Inflammatory macrophage treated with lipopolysaccharide for 4 hours (primary cell): ENCODE results near the gene PPP1R3G.

ENCODE experiments used
- DNase-seq: peaks from one replicate; pipeline ENCODE4 v3.0.0-alpha.2; 2020

The PPP1R3G gene

GRCh38 chr6:5073992-5074391, 11.1 kb upstream of the PPP1R3G start:
- DNase-seq: no peak

DNA sequence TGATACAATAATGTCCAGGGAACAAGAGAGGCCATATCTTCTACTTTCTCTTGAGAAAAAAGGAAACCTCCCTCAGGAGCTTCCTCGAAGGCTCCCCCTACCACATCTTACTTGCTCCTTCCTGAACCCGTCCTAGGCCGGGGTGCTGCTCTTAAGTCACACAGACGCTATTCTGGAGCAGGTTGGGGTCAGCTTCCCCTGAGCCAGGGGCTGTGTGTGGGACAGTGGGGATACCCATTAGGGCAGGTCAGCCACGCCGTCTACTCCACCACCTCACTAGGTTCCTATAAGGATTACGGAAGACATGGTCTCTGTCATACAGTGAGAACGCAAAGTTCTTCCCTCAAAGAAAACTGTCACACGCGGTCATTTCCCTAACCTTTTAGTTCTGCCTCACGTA, 8.2 kb upstream of the PPP1R3G start:
- no peak for DNase-seq

GRCh38 chr6:5078121-5078669, 6.9 kb upstream of the PPP1R3G start:
- no peak for DNase-seq

DNA sequence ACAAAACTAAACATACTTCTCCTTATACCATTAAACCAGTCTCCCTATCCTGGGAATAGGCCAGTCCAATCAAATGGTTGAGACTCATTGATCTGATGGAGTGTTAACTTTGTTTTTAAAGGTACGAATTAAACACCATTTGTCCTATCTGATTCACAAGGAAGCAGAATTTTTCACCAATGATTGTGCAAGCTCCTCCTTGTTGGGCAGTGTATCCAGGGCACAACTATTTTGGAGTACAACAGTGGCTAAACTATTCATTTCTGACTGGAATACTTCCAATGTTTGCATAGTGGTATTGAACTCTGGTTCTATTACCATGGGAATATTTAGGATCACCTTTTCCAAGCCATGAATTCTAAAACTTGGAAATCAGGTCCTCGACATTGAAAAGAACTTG, 5.4 kb upstream of the PPP1R3G start:
- DNase-seq: no peak

- no peak for DNase-seq
Measured at GRCh38 chr6:5080574-5080973, 4.6 kb upstream of the PPP1R3G start.

- DNase-seq: no peak
Measured at GRCh38 chr6:5081182-5081581, 4.0 kb upstream of the PPP1R3G start.

DNA sequence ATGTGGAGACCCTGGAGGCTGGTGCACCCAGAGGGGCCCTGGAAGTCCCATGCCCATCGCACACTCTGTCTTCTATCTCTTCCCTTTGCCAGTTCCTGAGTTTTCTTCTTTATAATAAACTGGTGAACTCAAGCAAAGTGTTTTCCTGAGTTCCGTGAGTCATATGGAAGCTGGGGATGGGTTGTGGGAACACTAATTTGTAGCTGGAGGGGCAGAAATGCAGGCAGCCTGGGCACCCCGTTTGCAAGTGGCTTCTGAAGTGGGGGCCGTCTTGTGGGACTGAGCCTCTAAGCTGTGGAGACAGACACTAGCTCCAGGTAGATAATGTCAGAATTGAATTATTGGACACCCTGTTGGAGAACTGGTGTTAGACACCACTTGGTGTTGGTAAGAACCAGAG, 3.2 kb upstream of the PPP1R3G start:
- no peak for DNase-seq

GRCh38 chr6:5082487-5083306, 2.4 kb upstream of the PPP1R3G start:
- peak; percentile 87 for DNase-seq

DNA sequence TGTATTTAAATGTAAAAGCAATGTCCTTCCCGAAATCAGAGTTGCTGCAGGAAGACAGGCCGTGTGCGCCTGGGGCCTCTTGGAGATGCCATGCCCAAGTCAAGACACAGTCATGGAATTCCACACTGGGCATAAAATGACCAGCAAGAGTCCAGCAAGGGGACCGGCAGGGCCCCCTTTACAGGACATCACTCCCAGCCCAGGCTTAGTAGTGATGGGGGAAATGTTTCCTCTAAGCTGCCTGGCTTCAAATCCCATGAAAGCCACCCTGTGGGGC, 1.9 kb upstream of the PPP1R3G start:
- no peak for DNase-seq

DNA sequence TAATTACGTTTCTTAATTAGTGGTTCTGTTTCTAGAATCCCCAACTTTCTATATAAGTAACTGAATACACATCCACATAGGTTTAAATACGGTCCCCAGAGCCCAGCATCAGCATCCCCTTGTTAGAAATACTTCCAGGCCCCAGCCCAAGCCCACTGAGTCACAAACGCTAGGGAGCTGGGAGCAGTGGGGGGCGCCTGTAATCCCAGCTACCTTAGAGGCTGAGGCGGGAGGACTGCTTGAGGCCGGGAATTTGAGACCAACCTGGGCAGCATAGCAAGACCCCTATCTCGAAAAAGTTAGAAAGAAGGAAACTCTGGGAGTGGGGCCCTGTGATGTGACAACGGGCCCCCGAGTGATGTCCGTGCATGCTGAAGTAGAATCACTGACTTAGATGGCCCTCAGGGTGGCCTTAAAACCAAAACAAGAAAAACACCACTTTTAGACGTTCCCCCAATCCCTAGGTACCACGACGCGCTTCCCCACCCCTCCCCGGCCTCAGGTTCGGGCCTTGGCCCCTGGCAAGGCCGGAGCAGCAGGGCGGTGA, 1.3 kb upstream of the PPP1R3G start:
- DNase-seq: no peak

DNA sequence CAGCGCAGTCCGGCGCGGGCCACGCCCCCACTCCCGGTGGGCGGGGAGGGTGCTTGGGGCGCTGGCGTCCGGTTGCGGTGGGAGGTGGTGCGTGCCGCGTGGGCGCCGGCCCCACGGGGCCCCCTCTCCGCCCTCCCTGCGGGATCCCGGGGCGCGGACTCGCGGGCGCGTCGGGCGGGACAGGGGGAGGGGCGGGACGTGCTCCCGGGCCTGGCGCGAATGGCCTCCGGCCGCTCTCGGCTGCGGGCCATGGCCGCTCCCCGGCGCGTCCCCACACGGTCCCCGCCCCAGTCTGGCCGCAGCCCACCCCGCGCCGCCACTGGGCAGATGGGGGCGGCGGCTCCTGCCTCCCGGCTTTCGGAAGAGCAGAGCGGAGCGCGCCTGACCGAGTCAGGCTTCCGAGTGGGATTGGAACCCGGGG, 771 bp upstream of the PPP1R3G start:
- DNase-seq: no peak

GRCh38 chr6:5085648-5086293, 630 bp downstream of the PPP1R3G start:
- peak; percentile 32 for DNase-seq

- DNase-seq: peak; percentile 6
Measured at GRCh38 chr6:5086294-5086890, 1.3 kb downstream of the PPP1R3G start.

GRCh38 chr6:5087389-5087788, 2.2 kb downstream of the PPP1R3G start:
- DNase-seq: peak; percentile 84

DNA sequence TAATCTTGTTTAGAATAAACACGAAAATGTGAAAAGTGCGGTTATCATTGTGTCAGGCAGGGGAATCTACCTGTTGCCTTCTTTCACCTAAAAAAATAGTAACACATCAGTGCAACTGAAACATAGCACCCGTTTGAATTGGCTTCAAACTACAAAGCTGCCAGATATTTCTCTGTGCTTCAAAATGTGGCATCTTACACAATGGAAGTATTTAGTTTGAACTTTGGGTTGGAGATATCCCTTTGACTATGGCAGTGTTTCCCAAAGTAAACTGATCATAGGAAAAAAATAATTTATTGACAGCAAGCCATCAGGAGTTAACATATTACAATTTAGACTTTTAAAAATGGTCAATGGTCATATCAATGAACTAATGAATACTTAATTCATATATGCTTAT, 3.6 kb downstream of the PPP1R3G start:
- DNase-seq: no peak

- peak; percentile 49 for DNase-seq
Measured at GRCh38 chr6:5089481-5090438, 4.6 kb downstream of the PPP1R3G start.

DNA sequence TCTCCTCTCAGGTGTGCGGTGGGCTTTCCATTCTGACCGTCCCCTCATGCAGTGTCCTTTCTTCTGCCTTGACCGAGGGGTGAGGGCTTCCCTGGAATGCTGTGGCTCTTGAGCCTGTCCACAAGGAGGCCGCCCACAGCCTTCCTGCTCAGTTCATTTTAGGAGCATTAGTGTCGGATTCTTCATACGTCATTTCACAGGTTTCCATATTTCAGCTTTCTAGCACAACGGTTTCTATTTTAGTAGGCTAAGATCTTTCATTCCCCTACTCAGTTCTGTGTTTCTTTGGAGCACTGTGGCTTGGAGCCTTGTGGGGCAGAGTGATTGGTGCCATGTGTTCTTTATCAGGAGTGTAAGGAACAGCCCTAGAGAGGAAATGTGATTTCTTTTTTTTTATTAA, 5.5 kb downstream of the PPP1R3G start:
- no peak for DNase-seq

DNA sequence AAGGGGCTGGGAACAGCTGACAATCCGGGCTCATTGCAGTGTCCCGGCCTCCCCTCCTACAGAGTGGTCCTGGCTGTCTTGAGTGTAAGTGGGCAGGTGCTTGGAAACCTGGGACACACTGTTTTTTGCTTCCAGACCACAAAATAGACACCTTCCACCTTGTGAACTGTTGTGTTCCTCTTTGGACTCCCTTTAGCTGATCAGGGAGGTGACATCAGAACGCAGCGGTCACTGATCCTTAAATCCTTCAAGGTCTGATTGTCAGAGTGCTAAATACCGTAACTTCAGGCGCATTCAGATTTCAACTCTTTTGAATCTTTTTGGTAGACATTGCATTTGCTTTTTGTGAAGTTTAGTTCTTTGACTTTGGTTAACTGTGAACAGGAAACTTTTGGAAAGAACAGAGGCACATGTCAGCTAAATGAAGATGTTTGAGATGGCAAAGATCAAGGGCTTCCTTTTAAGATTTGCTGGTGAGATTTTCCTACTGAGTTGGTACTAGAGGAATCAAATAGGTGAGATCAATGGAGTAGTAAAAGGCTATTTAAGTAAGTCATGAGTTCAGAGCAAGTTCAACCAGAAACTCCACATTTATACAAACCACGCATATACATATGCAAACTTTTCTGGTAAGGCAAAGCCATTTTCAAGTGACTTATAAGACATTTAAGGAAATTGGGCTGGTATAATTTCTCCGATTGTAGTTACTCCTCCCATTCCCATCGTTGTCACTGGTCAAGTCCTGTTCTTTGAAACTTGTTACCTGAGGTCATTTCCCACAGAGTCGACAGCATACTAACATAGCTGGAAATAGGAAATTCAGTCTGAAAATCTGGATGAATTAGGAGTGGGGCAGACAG, 6.3 kb downstream of the PPP1R3G start:
- no peak for DNase-seq

- no peak for DNase-seq
Measured at GRCh38 chr6:5093231-5094015, 8.3 kb downstream of the PPP1R3G start.

DNA sequence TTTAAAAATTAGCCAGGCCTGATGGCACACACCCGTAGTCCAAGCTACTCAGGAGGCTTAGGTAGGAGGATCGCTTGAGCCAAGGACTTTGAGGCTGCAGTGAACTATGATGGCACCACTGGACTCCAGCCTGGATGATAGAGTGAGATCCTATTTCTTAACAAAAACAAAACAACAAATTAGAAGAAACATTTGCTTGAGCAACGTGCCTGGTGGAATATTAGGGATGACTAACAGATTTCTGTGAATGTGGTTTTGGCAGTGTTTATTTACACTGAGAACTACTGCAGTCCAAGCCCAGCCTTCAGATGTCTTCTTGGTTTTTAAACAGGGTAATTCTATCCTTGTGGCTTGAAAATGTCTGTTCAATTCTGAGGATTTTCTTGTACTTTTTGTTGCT, 9.2 kb downstream of the PPP1R3G start:
- no peak for DNase-seq

- peak; percentile 10 for DNase-seq
Measured at GRCh38 chr6:5095236-5095635, 10.1 kb downstream of the PPP1R3G start.
